NB4 (cell line): Measurements from ENCODE around the gene QRICH1.

ENCODE experiments used
- DNase-seq: peaks from one replicate; pipeline ENCODE4 v3.0.0; 2010; ENCODE audit warnings: low read depth
- H3K4me3 ChIP-seq: one replicate; pipeline ENCODE4 v1.5.1; 2011; ENCODE audit warnings: mild to moderate bottlenecking, low read depth, low read length, moderate library complexity
- CTCF ChIP-seq: IDR thresholded peaks from one replicate; pipeline ENCODE4 v1.5.1; 2012; ENCODE audit warnings: low read depth, low read length
- MAX ChIP-seq: IDR thresholded peaks from 2 replicates; pipeline ENCODE4 v1.6.1; 2011; ENCODE audit warnings: low read depth, low read length
- MYC ChIP-seq: IDR thresholded peaks from 2 replicates; pipeline ENCODE4 v1.6.1; 2011; ENCODE audit warnings: low read depth, low read length
- POLR2A ChIP-seq: IDR thresholded peaks from 2 replicates; pipeline ENCODE4 v1.6.1; 2011; ENCODE audit warnings: mild to moderate bottlenecking; ENCODE audit not compliant: insufficient read length; ENCODE audit errors: extremely low read depth

Gene QRICH1

GRCh38 chr3:49076646-49077045, 17.2 kb downstream of the QRICH1 start:
- no peak for TF ChIP-seq MAX
- no peak for TF ChIP-seq POLR2A
- no peak for TF ChIP-seq CTCF
- no peak for TF ChIP-seq MYC
- no peak for DNase-seq
- no peak overlapping the region for H3K4me3 ChIP-seq

GRCh38 chr3:49076116-49076515, 17.8 kb downstream of the QRICH1 start:
- H3K4me3 ChIP-seq: no peak overlapping the region
- no peak for DNase-seq
- TF ChIP-seq CTCF (no peak), MYC (no peak), POLR2A (no peak), MAX (no peak)

GRCh38 chr3:49058011-49058410, 35.9 kb downstream of the QRICH1 start:
- no peak for DNase-seq
- no peak for TF ChIP-seq MYC
- no peak for TF ChIP-seq CTCF
- TF ChIP-seq MAX: no peak
- TF ChIP-seq POLR2A: no peak
- H3K4me3 ChIP-seq: no peak overlapping the region

- H3K4me3 ChIP-seq: no peak overlapping the region
- TF ChIP-seq MAX (no peak), MYC (no peak), POLR2A (no peak), CTCF (no peak)
- DNase-seq: no peak
Measured at GRCh38 chr3:49057268-49057667, 36.6 kb downstream of the QRICH1 start.

GRCh38 chr3:49054344-49054862, 39.5 kb downstream of the QRICH1 start:
- TF ChIP-seq MAX (no peak), MYC (no peak), POLR2A (no peak), CTCF (no peak)
- no peak overlapping the region for H3K4me3 ChIP-seq
- no peak for DNase-seq

GRCh38 chr3:49053543-49053942, 40.3 kb downstream of the QRICH1 start:
- no peak for DNase-seq
- no peak for TF ChIP-seq MYC
- TF ChIP-seq MAX: no peak
- no peak for TF ChIP-seq POLR2A
- TF ChIP-seq CTCF: no peak

More at GRCh38 chr3:49053543-49053942, 40.3 kb downstream of the QRICH1 start:
- no peak overlapping the region for H3K4me3 ChIP-seq
